Endothelial cell of umbilical vein (primary cell): ENCODE results near the gene YWHAQ. TPM values are rescaled to one million over a fixed set of nuclear protein-coding genes. Genes with fewer than 3 reads are reported as not detected.

ENCODE experiments used
- BruUV-seq: library from RNA; stranded (reverse); fragments of 400-500 nt; replicated peaks from 2 replicates; lab custom pipeline; 2021; lab: Mats Ljungman, UMichigan
- CTCF ChIA-PET: fragments of 300-600, 350-600 bp; sonication (Branson Sonifier 250); formaldehyde crosslinking; loops from one replicate; lab custom pipeline; 2021; ENCODE audit warnings: antibody characterized with exemption, inconsistent platforms; lab: Charles Lee
- POLR2A ChIA-PET: fragments of 300-600, 350-600 bp; sonication (Branson Sonifier 250); formaldehyde crosslinking; loops from one replicate; lab custom pipeline; 2021; ENCODE audit warnings: antibody characterized with exemption, inconsistent platforms; lab: Charles Lee
- DNase-seq: peaks from one replicate; pipeline ENCODE4 v3.0.0-alpha.2; 2011; ENCODE audit warnings: low read depth, low spot score
- FAIRE-seq: peaks from 2 replicates; lab custom pipeline; 2011; peaks lifted over from hg19 to GRCh38; lab: Jason Lieb, UNC
- H2AFZ ChIP-seq: 2 replicates; pipeline ENCODE4 v1.6.0; 2012; ENCODE audit warnings: low read depth, low read length, control low read depth, inconsistent platforms
- H3K27ac ChIP-seq: 2 replicates; pipeline ENCODE4 v1.5.1; 2011; ENCODE audit warnings: low read depth, mild to moderate bottlenecking, control low read depth, low read length, moderate library complexity; ENCODE audit not compliant: insufficient read depth
- H3K27me3 ChIP-seq, 2 experiments: 2 replicates each; pipeline versions ENCODE4 v1.6.0 to v1.6.1; 2011; ENCODE audit warnings: low read length in 2 of 2, mixed read lengths in 1 of 2; ENCODE audit not compliant: control insufficient read depth in 2 of 2, insufficient read depth in 2 of 2
- H3K36me3 ChIP-seq, 2 experiments: 2 replicates in 1 of 2; 3 replicates in 1 of 2; pipeline ENCODE4 v1.5.1; 2011; ENCODE audit warnings: low read length in 2 of 2, mild to moderate bottlenecking in 1 of 2, moderate library complexity in 1 of 2; ENCODE audit not compliant: control insufficient read depth in 2 of 2, insufficient read depth in 2 of 2; ENCODE audit errors: extremely low read depth in 1 of 2
- H3K4me1 ChIP-seq: 3 replicates; pipeline ENCODE4 v1.5.1; 2011; ENCODE audit warnings: mild to moderate bottlenecking, low read length; ENCODE audit not compliant: control insufficient read depth, insufficient read depth; ENCODE audit errors: extremely low read depth
- H3K4me2 ChIP-seq: 2 replicates; pipeline ENCODE4 v1.6.1; 2011; ENCODE audit warnings: low read length, control low read depth, mixed read lengths; ENCODE audit not compliant: insufficient read depth
- H3K4me3 ChIP-seq, 3 experiments: fragments of 200-600 bp in 1 of 3; sonication (generic), shearing (Covaris generic) in 1 of 3; replicated peaks in 1 of 3; 2 replicates each; pipeline ENCODE4 v1.5.1; 2011 to 2016; ENCODE audit warnings: control low read depth in 3 of 3, low read length in 3 of 3, mild to moderate bottlenecking in 2 of 3, inconsistent platforms in 1 of 3, low read depth in 1 of 3, moderate library complexity in 1 of 3; ENCODE audit not compliant: insufficient read depth in 1 of 3
- H3K79me2 ChIP-seq: 2 replicates; pipeline ENCODE4 v1.6.0; 2012; ENCODE audit warnings: low read length, inconsistent platforms; ENCODE audit not compliant: control insufficient read depth, insufficient read depth
- H3K9ac ChIP-seq: replicated peaks from 2 replicates; pipeline ENCODE3; 2011; ENCODE audit warnings: low read length, control low read depth; ENCODE audit not compliant: insufficient read depth; ENCODE audit errors: extremely low read depth
- H3K9me1 ChIP-seq: replicated peaks from 3 replicates; pipeline ENCODE4 v1.6.0; 2011; ENCODE audit warnings: mild to moderate bottlenecking, low read length; ENCODE audit not compliant: control insufficient read depth, insufficient read depth; ENCODE audit errors: extremely low read depth
- H3K9me3 ChIP-seq: replicated peaks from 2 replicates; pipeline ENCODE4 v1.5.1; 2012; ENCODE audit warnings: low read length, inconsistent platforms; ENCODE audit not compliant: control insufficient read depth, insufficient read depth
- H4K20me1 ChIP-seq: replicated peaks from 2 replicates; pipeline ENCODE3; 2011; ENCODE audit warnings: mild to moderate bottlenecking, low read length; ENCODE audit not compliant: control insufficient read depth, insufficient read depth; ENCODE audit errors: extremely low read depth
- EZH2 ChIP-seq: IDR thresholded peaks from 2 replicates; pipeline ENCODE4 v1.6.1; 2012; ENCODE audit warnings: borderline replicate concordance, low read depth, mild to moderate bottlenecking, moderate library complexity, low read length, inconsistent platforms; ENCODE audit not compliant: severe bottlenecking
- FOS ChIP-seq: IDR thresholded peaks from 2 replicates; pipeline ENCODE4 v1.6.1; 2011; ENCODE audit warnings: mild to moderate bottlenecking, low read length, moderate library complexity, borderline replicate concordance; ENCODE audit not compliant: insufficient read depth
- MYC ChIP-seq: IDR thresholded peaks from one replicate; pipeline ENCODE4 v1.6.1; 2011; ENCODE audit warnings: mild to moderate bottlenecking, low read depth, low read length
- POLR2AphosphoS5 ChIP-seq: IDR thresholded peaks from 2 replicates; pipeline ENCODE4 v1.6.1; 2012; ENCODE audit warnings: low read depth, mild to moderate bottlenecking, control low read depth, low read length, moderate library complexity; ENCODE audit not compliant: insufficient read depth
- dilution Hi-C: fragments of 300-500 bp; cut with MboI; formaldehyde crosslinking; loops from one replicate; pipeline ENCODE4 v1.15.0; 2019; ENCODE audit warnings: low sequenced_read_pairs; ENCODE audit not compliant: extremely low pct_ligation_motif_present
- intact Hi-C: fragments of 100-400 bp; cut with micrococcal nuclease; formaldehyde crosslinking; loops from one replicate; pipeline ENCODE4 v1.10.0; 2022
- polyA plus RNA-seq, 4 experiments: library from polyadenylated mRNA; depleted of rRNA in 3 of 4; stranded (reverse) in 3 of 4; unstranded in 1 of 4; fragments of >200 nt; gene quantifications; 2 replicates each; pipeline versions ENCODE4 v1.2.1 to v1.2.3, GENCODE V29; 2011 to 2012; ENCODE audit warnings: missing spikeins in 1 of 4
- total RNA-seq: library from RNA; stranded (reverse); gene quantifications from 2 replicates; pipeline ENCODE4 v1.2.3, GENCODE V29; 2021
- TF ChIP-seq, protein P1 (sequence below), 2 donors: IDR thresholded peaks; 1 replicate in 1 of 2; 2 replicates in 1 of 2; pipeline ENCODE4 v1.5.1; 2011; ENCODE audit warnings: low read length in 2 of 2, mild to moderate bottlenecking in 2 of 2, moderate library complexity in 2 of 2, control low read depth in 1 of 2, inconsistent platforms in 1 of 2, low read depth in 1 of 2; ENCODE audit not compliant: insufficient read depth in 1 of 2; ENCODE audit errors: extremely low read depth in 1 of 2
- TF ChIP-seq, protein P2 (sequence below): IDR thresholded peaks from 2 replicates; pipeline ENCODE4 v1.6.1; 2011; ENCODE audit not compliant: insufficient read depth, insufficient read length

YWHAQ gene
- total and polyA plus RNA-seq, 2 donors (not counting 3 experiments of a cell fraction or from before 2014, with no cell fraction given), result 217 to 456 TPM

DNA sequence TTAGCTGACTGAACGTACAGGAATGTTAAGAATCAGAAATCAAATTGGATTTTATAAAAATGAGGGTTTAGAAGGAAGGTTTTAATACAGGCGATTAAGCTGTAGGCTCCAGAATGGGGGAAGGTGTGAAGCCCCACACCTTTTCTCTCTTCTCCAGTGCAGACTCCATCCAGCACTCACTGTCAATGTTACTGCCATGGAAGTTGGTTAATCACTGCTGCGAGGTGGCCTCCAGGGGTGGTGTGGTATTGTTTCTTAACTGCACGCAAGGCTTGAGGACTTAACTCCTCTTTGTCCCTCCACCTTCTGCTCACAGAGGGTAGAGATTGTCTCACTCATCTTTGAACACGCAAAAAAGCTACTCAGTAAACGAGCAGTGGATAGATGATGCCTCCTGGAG, 26.9 kb upstream of the YWHAQ start:
- CTCF ChIA-PET, result interaction anchor here (0.7 to 3.2 kb wide), 4 partner anchors 8 to 113 kb away, joined by 3 to 18 read pairs (median 4); no protein-coding TSS in a partner anchor
- dilution Hi-C loops, result no loop called here
- no peak overlapping the region for H3K9ac ChIP-seq

More for the DNA sequence above, 26.9 kb upstream of the YWHAQ start:
- Histone ChIP-seq H3K4me2 (no peak overlapping the region), H3K79me2 (no peaks in the 10 kb centered on the region), H3K4me1 (peaks cover 22% of the 10 kb centered on the region), H2AFZ (peak overlapping the region; percentile 14), H3K9me1 (no peaks in the 10 kb centered on the region), H3K36me3 (no peaks in the 10 kb centered on the region), H4K20me1 (no peaks in the 10 kb centered on the region), H3K27me3 (no peaks in the 10 kb centered on the region), H3K27ac (no peak overlapping the region), H3K9me3 (no peaks in the 10 kb centered on the region), H3K4me3 (no peak overlapping the region)
- BruUV-seq, result no TSS peak
- DNase-seq (no peak), FAIRE-seq (no peak)
- intact Hi-C loops, result no loop called here
- TF ChIP-seq POLR2AphosphoS5 (no peak), FOS (no peak), EZH2 (no peak), MYC (no peak)
- TF ChIP-seq, protein P1, sequence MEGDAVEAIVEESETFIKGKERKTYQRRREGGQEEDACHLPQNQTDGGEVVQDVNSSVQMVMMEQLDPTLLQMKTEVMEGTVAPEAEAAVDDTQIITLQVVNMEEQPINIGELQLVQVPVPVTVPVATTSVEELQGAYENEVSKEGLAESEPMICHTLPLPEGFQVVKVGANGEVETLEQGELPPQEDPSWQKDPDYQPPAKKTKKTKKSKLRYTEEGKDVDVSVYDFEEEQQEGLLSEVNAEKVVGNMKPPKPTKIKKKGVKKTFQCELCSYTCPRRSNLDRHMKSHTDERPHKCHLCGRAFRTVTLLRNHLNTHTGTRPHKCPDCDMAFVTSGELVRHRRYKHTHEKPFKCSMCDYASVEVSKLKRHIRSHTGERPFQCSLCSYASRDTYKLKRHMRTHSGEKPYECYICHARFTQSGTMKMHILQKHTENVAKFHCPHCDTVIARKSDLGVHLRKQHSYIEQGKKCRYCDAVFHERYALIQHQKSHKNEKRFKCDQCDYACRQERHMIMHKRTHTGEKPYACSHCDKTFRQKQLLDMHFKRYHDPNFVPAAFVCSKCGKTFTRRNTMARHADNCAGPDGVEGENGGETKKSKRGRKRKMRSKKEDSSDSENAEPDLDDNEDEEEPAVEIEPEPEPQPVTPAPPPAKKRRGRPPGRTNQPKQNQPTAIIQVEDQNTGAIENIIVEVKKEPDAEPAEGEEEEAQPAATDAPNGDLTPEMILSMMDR (IDR thresholded peaks at IDR 0.05; ENCODE audit: extremely low read depth in 1 of 2, insufficient read depth in 1 of 2, low read depth in 1 of 2, low read length in 2 of 2), result no peak
- TF ChIP-seq, protein P2, sequence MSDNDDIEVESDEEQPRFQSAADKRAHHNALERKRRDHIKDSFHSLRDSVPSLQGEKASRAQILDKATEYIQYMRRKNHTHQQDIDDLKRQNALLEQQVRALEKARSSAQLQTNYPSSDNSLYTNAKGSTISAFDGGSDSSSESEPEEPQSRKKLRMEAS, result no peak
- POLR2A ChIA-PET, result no interaction called here
